HG02973 (cell line): ENCODE measurements around the gene BBS9.
"Not testable (repeated sequence)": the region's sequence is repeated elsewhere in the genome, so short reads cannot be mapped to it uniquely, and the experiment has no call there.

ENCODE experiments used
- ATAC-seq: cut with Tn5 transposase; IDR thresholded peaks from one replicate; pipeline ENCODE4 v1.9.1; 2021; ENCODE audit warnings: moderate library complexity; ENCODE audit not compliant: unreplicated experiment

Gene BBS9

DNA sequence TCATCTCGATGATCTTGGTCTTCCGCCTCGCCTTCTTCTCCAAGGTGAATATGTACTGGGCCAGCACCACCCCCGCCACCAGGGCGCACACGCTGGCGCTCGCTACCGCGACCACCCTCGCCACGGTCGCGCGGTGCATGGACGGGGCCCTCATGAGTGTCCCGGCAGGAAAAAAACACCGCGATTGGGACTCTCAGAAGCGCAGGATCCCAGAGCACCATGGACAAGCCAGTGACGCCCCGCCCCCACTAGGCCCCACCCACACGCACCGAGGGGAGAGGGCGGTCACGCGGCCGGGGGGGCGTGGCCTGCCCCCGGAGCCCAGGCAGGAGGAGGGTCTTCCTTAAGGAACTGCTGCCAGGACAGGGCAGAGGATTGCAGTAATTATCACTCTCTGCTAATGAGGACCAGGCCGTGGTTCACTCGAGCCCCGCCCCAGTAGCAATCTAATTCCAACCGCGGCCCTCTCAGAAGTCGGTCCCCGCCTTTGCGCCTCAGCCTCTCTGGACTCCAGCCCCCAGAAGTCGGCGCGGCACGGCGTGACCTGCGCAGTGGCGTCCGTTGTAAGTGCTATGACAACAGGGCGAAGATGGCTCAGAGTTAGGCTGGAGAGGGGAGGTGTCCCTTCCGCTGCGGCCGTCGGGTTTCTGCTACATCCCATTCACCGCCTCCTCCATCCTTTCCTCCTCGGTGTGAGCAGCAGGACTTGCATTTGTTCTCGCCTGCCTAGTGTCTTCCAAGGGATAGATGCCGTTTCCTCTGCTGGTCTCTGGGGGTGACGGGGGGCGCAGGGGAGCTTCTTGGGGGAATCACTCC lies at the start of gene BBS9:
Gene BBS9 (plus strand): TSS at position 575 of the 816 bp plus-strand sequence. CDS start 16,689 bp downstream, outside the sequence.
- ATAC-seq, result peak; percentile 100

DNA sequence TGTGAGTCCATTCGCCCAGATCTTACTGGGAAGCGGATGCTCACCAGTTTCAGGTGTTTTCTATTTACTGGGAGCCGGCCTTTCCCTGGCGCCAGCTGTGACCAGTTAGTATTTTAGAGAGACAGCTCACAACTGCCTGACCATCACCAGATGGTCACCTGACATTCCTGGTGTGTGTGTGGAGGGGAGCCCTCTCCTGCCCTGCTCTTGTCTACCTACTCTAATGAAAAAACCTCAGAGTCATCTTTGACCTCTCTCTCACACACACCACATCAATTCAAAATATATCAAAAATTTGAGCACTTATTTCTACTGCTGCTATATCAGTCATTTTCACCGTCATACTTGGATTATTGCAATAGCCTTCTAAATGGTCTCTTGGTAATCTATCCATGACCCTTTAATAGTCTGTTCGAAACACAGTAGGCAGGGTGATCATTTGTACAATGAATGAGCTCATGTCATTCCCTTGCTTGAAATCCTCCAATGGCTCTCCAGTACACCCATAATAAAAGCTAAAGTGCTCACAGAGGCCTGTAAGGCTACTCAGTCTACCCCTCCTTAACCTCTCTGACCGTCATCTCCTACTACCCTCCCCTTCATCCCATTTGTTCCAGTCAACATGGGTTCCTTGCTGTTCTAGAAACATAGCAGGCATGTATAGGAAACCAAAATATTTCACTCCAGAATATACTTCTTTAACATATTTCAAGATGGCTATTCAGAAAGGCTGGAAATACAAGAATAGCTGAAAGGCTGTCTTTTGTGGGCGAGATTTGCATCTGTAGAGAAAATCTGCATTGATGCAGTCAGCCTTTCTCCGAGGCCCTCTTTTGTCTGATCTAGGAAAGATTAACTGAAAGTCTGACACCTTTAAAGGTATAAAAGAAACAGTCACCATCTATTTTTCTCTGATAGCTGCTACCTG lies 49.3 kb upstream of the BBS9 start:
- no peak for ATAC-seq

DNA sequence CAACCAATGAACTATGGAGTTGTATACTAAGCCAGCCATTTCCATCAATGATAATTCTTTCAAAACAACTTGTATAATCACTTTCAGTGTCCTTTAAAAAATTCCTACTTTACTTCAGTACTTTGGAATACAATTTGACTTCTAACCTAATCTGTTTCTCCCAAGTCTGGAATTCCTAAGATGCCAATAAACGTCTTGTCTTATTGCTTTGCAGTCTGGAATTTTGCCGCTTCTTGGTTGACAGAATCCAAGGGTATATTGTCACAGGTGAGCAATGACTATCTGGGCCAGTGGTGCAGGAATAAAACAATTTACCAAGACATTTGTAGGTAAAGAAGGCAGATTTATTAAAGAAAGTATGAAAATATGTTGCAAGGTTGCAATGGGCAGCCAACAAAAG lies 42.0 kb upstream of the BBS9 start:
- ATAC-seq, result no peak

DNA sequence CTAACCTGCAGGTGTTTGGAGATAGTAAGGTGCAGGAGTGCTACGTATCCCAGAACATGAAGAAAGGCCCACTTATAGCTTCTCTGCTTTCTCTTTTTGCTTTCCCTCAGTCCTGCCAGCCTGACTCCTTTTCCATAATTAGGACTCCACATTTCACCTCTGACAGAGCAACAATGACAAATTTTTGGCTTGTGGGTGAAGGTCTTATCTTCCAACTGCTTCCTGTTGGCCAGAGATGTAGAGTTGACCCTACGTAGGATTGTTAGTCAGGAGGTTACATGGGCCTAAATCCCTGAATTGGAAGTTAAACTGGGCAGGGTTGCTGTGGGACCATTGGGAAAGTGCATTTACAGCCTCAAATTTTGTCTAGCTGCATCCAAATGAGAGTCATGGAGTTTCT lies 41.5 kb upstream of the BBS9 start:
- no peak for ATAC-seq

DNA sequence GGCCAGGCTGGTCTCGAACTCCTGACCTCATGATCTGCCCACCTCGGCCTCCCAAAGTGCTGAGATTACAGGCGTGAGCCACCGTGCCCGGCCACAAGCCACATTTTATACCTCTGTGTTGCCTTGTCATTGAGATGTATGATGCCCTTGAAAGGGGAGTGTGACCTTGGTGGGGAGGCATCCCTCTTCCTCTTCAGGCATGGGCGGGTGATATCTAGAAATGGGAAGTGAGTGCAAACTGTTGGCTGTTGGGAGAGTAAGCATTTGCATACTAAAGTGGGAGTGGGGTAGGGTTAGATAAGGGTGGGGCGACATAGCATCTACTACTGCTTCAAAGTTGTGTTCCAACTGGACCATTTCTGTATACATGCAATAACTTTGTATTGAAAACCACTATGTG lies 40.2 kb upstream of the BBS9 start:
- ATAC-seq, result no peak

DNA sequence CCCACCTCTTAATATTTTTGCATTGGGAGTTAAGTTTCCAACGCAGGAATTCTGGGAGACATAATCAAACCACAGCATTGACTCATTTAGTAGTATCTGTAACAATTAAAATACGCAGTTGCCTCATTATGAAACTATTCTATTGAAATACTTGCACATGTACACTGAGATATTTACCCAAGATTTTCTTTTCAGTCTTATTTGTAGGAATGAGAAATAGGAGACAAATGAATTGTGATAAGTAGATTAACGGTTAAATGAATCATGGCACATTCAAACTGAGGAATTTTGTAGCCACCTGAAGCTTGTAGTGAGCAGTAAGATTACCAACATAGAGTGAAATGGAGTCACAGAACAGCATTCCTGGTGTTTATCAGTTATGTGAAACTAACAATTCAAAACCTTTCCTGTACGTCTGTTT lies 38.2 kb upstream of the BBS9 start:
- ATAC-seq, result no peak

DNA sequence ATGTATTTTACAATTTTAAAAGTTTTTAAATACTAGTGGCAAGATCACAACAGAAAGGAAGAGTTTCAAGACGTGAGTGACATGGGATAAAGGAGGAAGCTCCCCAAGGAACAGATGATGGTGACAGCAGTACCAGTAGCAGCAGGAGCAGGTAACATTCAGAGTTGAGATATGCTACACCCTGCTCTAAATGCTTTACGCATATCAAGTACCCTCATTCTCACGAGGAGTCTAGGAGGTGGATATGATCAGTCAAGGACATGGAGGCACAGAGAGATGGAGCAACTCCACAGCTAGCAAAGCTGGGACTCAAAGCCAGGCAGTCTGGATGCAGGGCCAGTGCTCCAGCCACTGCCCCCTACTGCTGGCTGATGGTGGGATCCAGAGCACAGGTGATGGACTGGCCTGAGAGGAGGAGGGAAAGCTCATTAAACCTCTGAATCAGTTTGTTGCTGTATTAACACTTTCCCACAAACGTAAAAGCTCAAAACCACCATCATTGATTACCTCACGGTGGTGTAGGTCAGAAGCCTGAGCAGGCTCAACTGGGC lies 37.6 kb upstream of the BBS9 start:
- no peak for ATAC-seq

DNA sequence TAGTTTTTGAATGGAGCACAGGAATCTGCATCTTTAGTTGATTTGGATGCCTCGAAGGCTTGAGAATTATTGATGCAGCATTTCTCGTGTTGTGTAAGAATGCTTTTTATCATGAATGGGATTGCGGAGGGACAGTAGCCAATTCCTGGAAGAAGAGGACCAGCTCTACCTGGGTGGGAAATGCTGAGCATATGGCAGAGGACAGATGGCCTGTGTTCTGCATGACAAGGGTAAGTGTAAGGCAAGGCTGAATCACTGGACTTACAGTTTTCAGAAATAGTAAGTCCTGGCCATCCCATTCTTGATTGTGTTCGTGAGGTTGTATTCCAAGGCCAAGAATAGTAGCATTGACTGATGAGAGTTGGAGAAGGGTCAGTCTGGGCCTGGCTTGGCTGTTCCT lies 36.1 kb upstream of the BBS9 start:
- no peak for ATAC-seq

DNA sequence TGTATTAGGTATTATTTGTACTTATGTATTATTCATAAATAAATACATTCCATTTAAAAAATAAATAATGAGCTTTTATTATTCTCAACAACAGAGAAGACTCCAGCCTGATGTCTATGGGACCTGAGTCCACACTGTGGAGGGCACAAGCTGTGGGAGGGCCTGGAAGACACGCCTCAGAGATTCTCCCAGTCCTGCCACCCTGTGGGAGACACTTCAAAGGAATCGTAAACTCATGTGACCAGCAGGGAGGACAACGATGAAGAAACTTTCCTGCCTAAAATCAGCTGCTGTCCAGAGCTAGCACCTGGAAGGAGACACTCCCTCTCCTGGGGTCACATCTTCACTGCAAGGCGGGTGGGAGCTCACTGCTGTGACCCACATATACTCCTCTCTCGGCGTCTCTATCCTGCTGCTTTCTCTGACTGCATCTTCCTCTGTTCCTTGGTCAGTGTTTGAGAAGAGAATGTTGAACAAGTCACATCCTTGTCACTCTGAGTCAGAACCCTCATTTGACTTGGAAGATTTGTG lies 34.6 kb upstream of the BBS9 start:
- not testable (repeated sequence) for ATAC-seq

DNA sequence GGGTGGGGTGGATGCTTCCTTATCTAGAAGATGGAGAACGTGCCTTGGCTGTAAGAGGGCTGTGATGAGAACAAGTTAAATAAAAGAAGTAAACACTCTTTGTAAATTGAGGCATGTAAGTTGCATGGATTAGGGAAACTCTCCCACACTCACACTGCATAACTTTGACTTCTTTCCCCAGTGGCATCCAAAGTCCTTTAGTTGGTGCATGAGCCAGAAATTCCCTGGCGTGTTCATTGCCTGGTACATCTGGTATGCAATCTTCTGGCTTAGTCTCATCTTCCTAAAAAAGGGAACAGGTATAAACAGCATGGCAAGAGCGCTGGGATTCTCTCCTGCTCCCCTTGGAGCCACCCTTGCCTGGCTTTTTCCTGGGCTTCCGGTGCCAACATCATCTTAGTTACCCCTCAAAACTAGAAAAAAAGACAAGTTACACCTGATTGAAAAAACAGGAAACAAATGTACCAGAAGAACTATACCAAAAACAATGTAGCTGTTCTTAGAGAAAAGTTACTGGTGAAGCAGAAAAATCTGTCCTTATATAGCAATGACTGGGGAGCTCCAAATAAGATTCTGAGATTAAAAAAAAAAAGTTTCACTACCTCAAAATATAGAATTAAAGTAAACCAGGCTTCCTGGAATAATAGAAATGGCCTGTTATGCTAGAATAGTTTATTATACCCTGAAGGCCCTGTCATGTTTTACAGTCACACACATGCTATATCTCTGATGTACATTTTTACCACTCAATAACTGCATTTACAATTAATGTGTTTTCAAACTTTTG lies 30.0 kb upstream of the BBS9 start:
- ATAC-seq, result no peak

DNA sequence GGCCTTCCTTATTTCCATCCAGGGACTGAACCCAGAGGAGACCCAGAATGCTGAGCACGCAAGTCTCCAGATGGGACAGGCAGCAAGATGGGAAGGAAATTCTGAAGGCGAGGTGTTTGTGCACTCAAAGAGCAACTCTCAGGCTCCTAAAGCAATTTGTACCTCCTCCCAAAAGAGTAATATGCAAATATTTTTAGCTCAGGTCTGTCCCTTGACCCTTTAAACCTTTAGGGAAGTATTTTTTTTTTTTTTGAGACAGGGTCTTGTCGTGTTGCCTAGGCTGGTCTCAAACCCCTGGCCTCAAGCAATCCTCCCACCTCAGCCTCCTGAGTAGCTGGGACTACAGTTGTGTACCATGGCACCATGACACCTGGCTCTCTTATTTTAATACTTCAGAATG lies 28.6 kb upstream of the BBS9 start:
- ATAC-seq, result no peak

DNA sequence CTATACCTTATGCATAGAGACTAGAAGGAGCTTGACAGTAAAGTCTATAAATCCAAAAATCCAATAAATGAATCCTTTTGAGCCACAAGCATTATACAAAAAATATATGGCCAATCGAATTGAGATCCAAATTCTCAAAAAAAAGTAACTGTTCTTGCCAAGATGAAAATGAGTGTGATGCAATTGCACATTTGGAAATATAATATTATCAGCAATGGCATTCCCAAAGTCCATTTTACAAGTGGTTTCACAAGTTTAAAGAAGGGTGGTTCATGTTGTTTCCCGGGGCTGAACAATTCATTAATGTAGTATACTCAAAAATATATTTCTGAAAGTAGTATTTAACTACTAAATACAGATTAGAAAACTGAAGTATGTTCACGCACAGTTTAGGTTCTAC lies 27.5 kb upstream of the BBS9 start:
- no peak for ATAC-seq

DNA sequence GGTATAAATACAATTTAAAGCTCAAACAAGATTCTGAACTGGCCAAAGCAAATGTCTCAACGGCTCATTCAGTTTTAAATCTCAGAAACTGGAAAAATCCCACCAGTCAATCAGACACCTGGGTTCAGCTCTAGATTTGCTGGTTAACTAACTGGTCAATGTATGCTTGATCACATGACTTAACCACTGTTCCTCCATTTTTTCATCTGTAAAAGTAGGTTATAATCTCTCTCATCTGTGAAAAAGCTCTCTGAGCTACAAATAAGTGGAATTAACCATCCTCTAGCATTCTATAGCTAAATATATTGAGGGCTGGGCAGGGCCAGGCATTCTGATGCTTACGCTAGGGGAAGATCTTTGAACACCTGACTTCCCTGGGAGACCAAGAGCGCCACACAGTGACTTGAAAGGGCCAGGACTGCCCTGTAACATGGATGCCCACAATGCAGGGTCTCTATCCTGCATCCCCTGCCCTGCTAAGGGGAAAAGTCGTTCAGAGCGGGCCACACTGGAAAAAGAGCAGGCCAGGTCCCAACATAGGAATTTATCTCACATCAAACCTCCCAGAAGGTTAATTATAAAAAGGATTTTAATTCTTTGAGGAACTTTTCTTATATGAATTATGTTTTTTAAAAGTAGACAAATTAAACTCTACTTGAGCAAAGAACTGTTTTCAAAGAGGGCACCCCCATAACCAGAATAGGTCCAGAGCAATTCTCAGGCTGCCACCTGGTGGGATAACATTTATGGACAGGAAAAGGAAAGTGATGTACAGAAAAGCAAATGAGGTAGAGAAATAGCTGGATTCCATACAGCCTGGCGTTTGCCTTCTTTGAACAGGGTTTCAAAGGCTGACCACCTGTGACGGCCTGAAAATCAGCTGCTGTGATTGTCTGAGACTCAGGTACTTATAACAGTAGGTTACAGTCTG lies 22.0 kb upstream of the BBS9 start:
- no peak for ATAC-seq

DNA sequence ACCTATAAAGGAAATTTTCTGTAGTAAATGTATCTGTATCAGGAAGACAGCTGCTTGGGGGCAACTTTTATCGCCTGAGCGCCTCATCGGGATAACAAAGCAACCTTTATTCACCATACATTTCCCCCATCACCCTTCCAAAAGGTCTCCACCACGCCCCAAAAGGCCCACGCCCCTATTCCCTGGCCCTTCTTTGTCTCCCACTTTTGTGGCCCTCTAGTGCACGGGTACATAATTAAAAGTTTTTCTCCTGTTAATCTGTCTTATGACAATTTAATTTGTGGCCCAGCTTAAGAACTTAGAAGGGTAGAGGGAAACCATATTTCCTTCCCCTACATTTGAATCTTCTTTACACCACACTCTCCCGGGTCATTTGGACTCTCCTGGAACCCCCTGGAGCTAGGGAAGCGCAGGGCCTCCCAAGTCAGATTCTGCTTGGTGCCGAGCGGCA lies 20.8 kb upstream of the BBS9 start:
- ATAC-seq, result peak; percentile 11

DNA sequence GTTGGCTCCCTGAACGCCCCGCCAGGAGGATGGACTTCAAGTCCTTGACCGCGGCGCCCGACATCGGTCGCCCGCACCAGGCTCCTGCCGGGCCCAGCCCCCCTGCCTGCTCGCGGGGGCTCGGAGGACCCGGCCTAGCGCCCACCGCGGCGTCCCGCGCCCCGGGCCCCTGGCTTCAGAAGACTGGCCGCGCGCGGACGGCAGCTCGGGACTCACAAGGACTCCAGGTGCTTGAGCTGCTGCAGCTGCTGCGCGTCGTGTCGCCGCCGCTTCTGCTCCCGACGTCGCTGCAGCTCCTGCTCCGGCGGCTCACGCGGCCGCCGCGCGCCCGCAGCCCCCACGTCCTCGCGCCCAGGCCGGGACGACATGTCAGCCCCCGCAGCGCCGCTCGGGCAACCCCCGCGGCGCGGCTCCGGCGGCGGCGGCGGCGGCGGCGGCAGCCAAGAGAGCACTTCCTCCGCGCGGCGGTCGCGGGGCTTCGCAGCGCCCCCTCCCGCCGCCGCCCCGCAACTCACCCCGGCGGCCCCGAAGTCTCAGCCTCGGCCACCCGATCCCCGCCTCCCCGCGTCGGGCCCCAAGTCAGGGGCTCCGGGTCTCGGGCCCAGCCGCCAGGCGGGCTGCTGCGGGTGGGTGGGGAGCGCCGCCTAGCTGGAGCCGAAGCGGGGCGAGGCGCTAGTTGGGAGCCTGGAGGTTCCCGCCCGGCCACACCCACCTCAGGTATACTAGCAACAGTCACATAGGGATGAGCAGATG lies 20.2 kb upstream of the BBS9 start, which contains the start of gene RP9:
Gene RP9 (minus strand): TSS at position 400 of the 753 bp plus-strand sequence. CDS start 32 bp downstream, at position 368.
- peak; percentile 90 for ATAC-seq

DNA sequence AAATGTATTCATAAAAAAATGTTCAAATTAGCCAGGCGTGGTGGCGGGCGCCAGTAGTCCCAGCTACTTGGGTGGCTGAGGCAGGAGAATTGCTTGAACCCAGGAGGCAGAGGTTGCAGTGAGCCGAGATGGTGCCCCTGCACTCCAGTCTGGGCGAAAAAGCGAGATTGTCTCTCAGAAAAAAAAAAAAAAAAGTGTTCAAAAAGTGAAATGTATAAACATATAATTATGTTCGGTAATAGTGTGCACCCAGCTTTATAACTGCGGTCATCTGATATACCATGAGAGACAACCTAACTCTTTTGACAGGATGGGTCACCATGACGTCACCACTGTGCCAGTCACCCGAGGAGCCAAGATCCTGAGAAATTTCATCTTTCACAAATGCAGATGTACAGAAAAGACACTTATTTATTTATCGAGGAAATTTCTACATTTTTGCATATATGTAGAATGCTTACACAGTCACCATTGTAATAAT lies 19.6 kb upstream of the BBS9 start:
- no peak for ATAC-seq

DNA sequence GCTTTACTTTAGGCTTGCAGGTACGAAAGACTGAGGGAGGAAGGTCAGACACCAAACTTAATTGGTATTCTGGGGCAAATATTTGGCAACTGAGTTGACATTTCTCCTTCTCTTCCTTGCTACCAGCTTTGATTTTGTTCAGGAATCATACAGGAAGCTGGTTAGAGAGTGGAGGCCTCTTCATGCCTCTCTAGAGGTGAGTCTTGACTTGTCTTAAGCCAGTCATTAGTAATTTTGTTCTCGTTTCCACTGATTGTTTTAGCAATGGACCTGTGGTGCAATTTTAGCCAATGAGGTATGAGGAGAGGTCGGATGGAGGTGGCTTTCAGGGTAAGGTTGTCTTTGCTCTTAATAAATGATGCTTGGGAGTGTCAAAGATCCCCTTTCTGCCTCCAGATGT lies 17.8 kb upstream of the BBS9 start:
- no peak for ATAC-seq

DNA sequence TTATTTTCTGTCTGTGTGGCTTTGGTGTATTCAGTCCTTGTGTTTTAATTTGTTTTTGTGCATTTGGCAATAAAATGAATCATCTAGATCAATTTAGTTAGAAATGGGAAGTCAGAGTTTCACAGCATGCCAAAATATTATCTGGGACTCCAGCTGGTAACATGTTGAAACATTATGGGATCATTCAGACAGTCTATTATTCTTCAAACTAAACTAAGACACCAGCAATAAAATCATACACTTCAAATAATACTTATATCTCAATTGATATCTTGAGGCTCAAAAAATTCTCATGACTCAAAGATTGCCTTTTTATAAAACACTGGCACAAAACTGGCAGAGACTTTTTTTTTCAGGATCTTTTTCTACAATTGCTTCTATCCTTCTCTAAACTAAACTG lies 14.4 kb upstream of the BBS9 start:
- ATAC-seq, result no peak
